Measurements from ENCODE around the gene P2RY11. TPM values are rescaled to one million over a fixed set of nuclear protein-coding genes. Genes with fewer than 3 reads are reported as not detected.

The P2RY11 gene
- total RNA-seq, 4 donors from 2014 or later: 16.4 to 32.9 (median 19.9) TPM

GRCh38 chr19:10074153-10074552, 37.3 kb upstream of the P2RY11 start:
- H3K9me3 ChIP-seq: no peaks in the 10 kb centered on the region
- peaks cover 3% of the 10 kb centered on the region for H3K27me3 ChIP-seq
- H3K4me3 ChIP-seq: no peak overlapping the region
- no peak for DNase-seq (ENCODE audit: low spot score in 2 of 2)
- no peaks in the 10 kb centered on the region for H3K4me1 ChIP-seq
- TF ChIP-seq POLR2AphosphoS5 (IDR thresholded peaks at IDR 0.05) (no peak), EP300 (IDR thresholded peaks at IDR 0.05) (no peak), POLR2A (IDR thresholded peaks at IDR 0.05) (no peak), CTCF (IDR thresholded peaks at IDR 0.05) (no peak)
- 50% methylated on average over 2 of the region's 2 CpGs for WGBS
- no peaks in the 10 kb centered on the region for H3K36me3 ChIP-seq
- no peak overlapping the region for H3K27ac ChIP-seq

DNA sequence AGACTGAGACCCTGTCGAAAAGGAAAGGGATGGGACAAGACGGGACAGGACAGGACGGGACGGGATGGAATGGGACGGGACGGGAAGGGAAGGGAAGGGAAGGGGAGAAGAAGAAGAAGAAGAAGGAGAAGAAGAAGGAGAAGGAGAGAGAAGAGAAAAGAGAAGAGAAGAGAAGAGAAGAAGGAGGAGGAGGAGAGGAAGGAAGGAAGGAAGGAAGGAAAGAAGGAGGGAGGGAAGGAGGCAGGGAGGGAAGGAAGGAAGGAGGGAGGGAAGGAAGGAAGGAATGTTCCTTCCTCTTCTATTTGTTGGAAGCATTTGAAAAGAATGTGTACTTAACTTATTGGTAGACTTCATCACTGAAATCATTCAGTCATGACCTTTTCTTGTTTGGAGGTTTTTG, 35.0 kb upstream of the P2RY11 start:
- 75% methylated on average over 6 of the region's 6 CpGs for WGBS

DNA sequence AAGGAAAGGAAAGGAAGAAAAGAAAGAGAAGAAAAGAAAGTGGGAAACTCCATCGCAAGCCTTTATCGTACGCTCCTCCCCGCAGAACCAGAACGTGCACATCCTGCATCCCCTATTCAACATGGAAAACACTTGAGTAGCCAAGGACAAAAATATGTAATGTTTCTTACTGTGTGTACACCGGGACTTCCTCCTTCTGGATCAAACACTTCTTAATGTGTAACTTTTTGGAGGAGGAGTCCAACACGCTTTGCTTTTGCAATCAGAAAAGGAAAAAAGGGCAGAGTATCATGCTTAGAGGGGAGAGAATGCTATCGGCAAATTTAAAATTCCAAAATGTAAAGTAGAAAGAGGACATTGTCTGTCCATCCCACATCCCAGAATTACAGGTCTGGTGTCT, 33.2 kb upstream of the P2RY11 start:
- DNase-seq (ENCODE audit: low spot score in 2 of 2): no peak
- no peaks in the 10 kb centered on the region for H3K36me3 ChIP-seq
- no peak overlapping the region for H3K4me3 ChIP-seq
- H3K27me3 ChIP-seq: no peaks in the 10 kb centered on the region
- H3K9me3 ChIP-seq: no peaks in the 10 kb centered on the region
- H3K27ac ChIP-seq: no peak overlapping the region
- 52% methylated on average over 8 of the region's 8 CpGs for WGBS
- TF ChIP-seq POLR2AphosphoS5 (IDR thresholded peaks at IDR 0.05) (no peak), EP300 (IDR thresholded peaks at IDR 0.05) (no peak), POLR2A (IDR thresholded peaks at IDR 0.05) (no peak), CTCF (IDR thresholded peaks at IDR 0.05) (no peak)
- H3K4me1 ChIP-seq: peaks cover 4% of the 10 kb centered on the region

More for the DNA sequence above, 35.0 kb upstream of the P2RY11 start:
- no peak overlapping the region for H3K27ac ChIP-seq
- H3K4me3 ChIP-seq: no peak overlapping the region
- peaks cover 4% of the 10 kb centered on the region for H3K4me1 ChIP-seq
- no peak for DNase-seq (ENCODE audit: low spot score in 2 of 2)
- no peaks in the 10 kb centered on the region for H3K9me3 ChIP-seq
- H3K27me3 ChIP-seq: no peaks in the 10 kb centered on the region
- TF ChIP-seq POLR2A (IDR thresholded peaks at IDR 0.05) (no peak), CTCF (IDR thresholded peaks at IDR 0.05) (no peak), EP300 (IDR thresholded peaks at IDR 0.05) (no peak), POLR2AphosphoS5 (IDR thresholded peaks at IDR 0.05) (no peak)
- H3K36me3 ChIP-seq: no peaks in the 10 kb centered on the region

DNA sequence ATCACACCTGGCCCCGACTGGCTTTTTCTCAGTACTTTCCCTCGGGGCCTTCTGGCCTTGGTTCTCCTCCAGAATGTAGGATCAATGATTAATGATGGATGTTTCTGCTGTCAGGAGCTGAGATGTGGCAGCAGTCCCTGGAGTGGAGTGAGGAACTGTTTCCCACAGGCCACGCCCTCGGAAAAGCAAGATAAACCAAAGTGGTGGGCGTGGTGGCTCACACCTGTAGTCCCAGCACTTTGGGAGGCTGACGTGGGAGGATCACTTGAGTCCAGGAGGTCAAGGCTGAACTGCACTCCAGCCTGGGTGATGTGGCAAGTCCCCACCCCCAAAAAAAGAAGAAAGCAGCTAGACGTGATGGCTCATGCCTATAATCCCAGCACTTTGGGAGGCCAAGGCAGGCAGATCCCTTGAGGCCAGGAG, 32.5 kb upstream of the P2RY11 start:
- Histone ChIP-seq H3K4me1 (peaks cover 4% of the 10 kb centered on the region), H3K9me3 (no peaks in the 10 kb centered on the region), H3K36me3 (no peaks in the 10 kb centered on the region), H3K27ac (no peak overlapping the region), H3K4me3 (no peak overlapping the region), H3K27me3 (no peaks in the 10 kb centered on the region)
- TF ChIP-seq POLR2A (IDR thresholded peaks at IDR 0.05) (no peak), POLR2AphosphoS5 (IDR thresholded peaks at IDR 0.05) (no peak), CTCF (IDR thresholded peaks at IDR 0.05) (no peak), EP300 (IDR thresholded peaks at IDR 0.05) (no peak)
- WGBS: 66% methylated on average over 7 of the region's 7 CpGs
- DNase-seq (ENCODE audit: low spot score in 2 of 2): no peak

GRCh38 chr19:10083911-10084310, 27.6 kb upstream of the P2RY11 start:
- H3K27ac ChIP-seq: no peak overlapping the region
- H3K4me3 ChIP-seq: no peak overlapping the region
- peaks cover under 1% of the 10 kb centered on the region for H3K36me3 ChIP-seq
- no peak for TF ChIP-seq EP300 (IDR thresholded peaks at IDR 0.05)
- peaks cover 13% of the 10 kb centered on the region for H3K4me1 ChIP-seq
- no peak for DNase-seq (ENCODE audit: low spot score in 2 of 2)
- 79% methylated on average over 9 of the region's 9 CpGs for WGBS
- no peaks in the 10 kb centered on the region for H3K9me3 ChIP-seq
- H3K27me3 ChIP-seq: no peaks in the 10 kb centered on the region

GRCh38 chr19:10084803-10085202, 26.7 kb upstream of the P2RY11 start:
- H3K27me3 ChIP-seq: no peaks in the 10 kb centered on the region
- no peak overlapping the region for H3K27ac ChIP-seq
- 60% methylated on average over 3 of the region's 3 CpGs for WGBS
- no peak overlapping the region for H3K4me3 ChIP-seq
- TF ChIP-seq POLR2AphosphoS5 (IDR thresholded peaks at IDR 0.05) (no peak), EP300 (IDR thresholded peaks at IDR 0.05) (no peak)
- no peak for DNase-seq (ENCODE audit: low spot score in 2 of 2)
- no peaks in the 10 kb centered on the region for H3K9me3 ChIP-seq
- peaks cover 9% of the 10 kb centered on the region for H3K36me3 ChIP-seq
- H3K4me1 ChIP-seq: peaks cover 13% of the 10 kb centered on the region

All from suprapubic skin (tissue), 4 donors.